ENCODE measurements around the gene BLTP2. TPM values are rescaled to one million over a fixed set of nuclear protein-coding genes. Genes with fewer than 3 reads are reported as not detected.

Gene BLTP2
- total RNA-seq, 4 donors from 2014 or later = 90.0 to 127 (median 98.2) TPM

GRCh38 chr17:28598389-28598788, 46.6 kb downstream of the BLTP2 start:
- H3K36me3 ChIP-seq = no peaks in the 10 kb centered on the region
- TF ChIP-seq EP300 (IDR thresholded peaks at IDR 0.05) (no peak), POLR2AphosphoS5 (IDR thresholded peaks at IDR 0.05) (no peak), CTCF (IDR thresholded peaks at IDR 0.05) (no peak), POLR2A (IDR thresholded peaks at IDR 0.05; ENCODE audit: low read depth) (no peak)
- H3K27me3 ChIP-seq = no peaks in the 10 kb centered on the region
- DNase-seq (ENCODE audit: extremely low spot score) = no peak
- peak overlapping the region; percentile 94 to 95 (median 94) for H3K27ac ChIP-seq (replicated peaks in 1 of 4)
- H3K4me1 ChIP-seq = peaks cover 13 to 20% (median 16%) of the 10 kb centered on the region in 4 donors
- H3K4me3 ChIP-seq = peak overlapping the region; percentile 63 to 73 (median 66)
- intact Hi-C loops (cut with DNase I) = loop anchor here (5.0 kb wide), 1 partner anchor 46 kb away; the partner anchor contains the start of gene UNC119
- H3K9me3 ChIP-seq = no peaks in the 10 kb centered on the region
- 6% methylated on average over 13 of the region's 17 CpGs for WGBS

GRCh38 chr17:28597606-28598383, 47.2 kb downstream of the BLTP2 start:
- WGBS = 50% methylated on average over 5 of the region's 5 CpGs
- no peaks in the 10 kb centered on the region for H3K9me3 ChIP-seq
- no peak for DNase-seq (ENCODE audit: extremely low spot score)
- intact Hi-C loops (cut with DNase I) = loop anchor here (5.0 kb wide), 1 partner anchor 45 kb away; the partner anchor contains the start of gene UNC119
- peaks cover 13 to 20% (median 16%) of the 10 kb centered on the region in 4 donors for H3K4me1 ChIP-seq
- H3K27ac ChIP-seq (replicated peaks in 1 of 4) = no peak overlapping the region
- no peak overlapping the region for H3K4me3 ChIP-seq
- TF ChIP-seq POLR2A (IDR thresholded peaks at IDR 0.05; ENCODE audit: low read depth) = no peak
- TF ChIP-seq POLR2AphosphoS5 (IDR thresholded peaks at IDR 0.05) = no peak
- TF ChIP-seq EP300 (IDR thresholded peaks at IDR 0.05) = no peak
- no peak for TF ChIP-seq CTCF (IDR thresholded peaks at IDR 0.05)
- H3K36me3 ChIP-seq = no peaks in the 10 kb centered on the region
- H3K27me3 ChIP-seq = no peaks in the 10 kb centered on the region

Other genes with a start within 250 kb of the BLTP2 start
- 1 to 10 TPM; 4.6 to 9.6 (median 7.4) TPM for gene SLC46A1, start 238.9 kb downstream of the BLTP2 start, total RNA-seq
- not detected for gene SLC13A2, start 171.5 kb downstream of the BLTP2 start, total RNA-seq
- not detected for gene FOXN1, start 138.8 kb downstream of the BLTP2 start, total RNA-seq
- gene UNC119, start 92.5 kb downstream of the BLTP2 start, total RNA-seq = 10 to 100 TPM; 16.1 to 36.3 (median 23.2) TPM
- gene PIGS, start 73.6 kb downstream of the BLTP2 start, total RNA-seq = 10 to 100 TPM; 41.9 to 55.5 (median 47.2) TPM
- gene ALDOC, start 68.3 kb downstream of the BLTP2 start, total RNA-seq = 10 to 100 TPM; 21.6 to 49.5 (median 27.5) TPM
- gene SPAG5, start 46.1 kb downstream of the BLTP2 start, total RNA-seq = 1 to 10 TPM in 1 of 4 donors, under 1 TPM in 3; 0.83 to 1.7 (median 0.97) TPM
- gene RSKR, start 31.0 kb downstream of the BLTP2 start, total RNA-seq = 1 to 10 TPM; 2.3 to 4.2 (median 4.1) TPM
- 10 to 100 TPM; 39.1 to 46.7 (median 42.6) TPM for gene SDF2, start 16.7 kb upstream of the BLTP2 start, total RNA-seq
- gene SUPT6H, start 17.0 kb upstream of the BLTP2 start, total RNA-seq = 10 to 100 TPM; 57.3 to 84.4 (median 71.1) TPM
- 1 to 10 TPM in 1 of 4 donors, under 1 TPM in 3; 0.50 to 2.1 (median 0.85) TPM for gene PROCA1, start 66.7 kb upstream of the BLTP2 start, total RNA-seq
- 100 to 1,000 TPM; 147 to 216 (median 202) TPM for gene RAB34, start 72.7 kb upstream of the BLTP2 start, total RNA-seq
- 100 to 1,000 TPM; 378 to 728 (median 558) TPM for gene RPL23A, start 74.8 kb upstream of the BLTP2 start, total RNA-seq
- 1 to 10 TPM in 3 of 4 donors, not detected in 1; 1.0 to 1.5 (median 1.3) TPM for gene TLCD1, start 81.1 kb upstream of the BLTP2 start, total RNA-seq
- 1 to 10 TPM in 3 of 4 donors, under 1 TPM in 1; 0.83 to 2.1 (median 1.6) TPM for gene NEK8, start 83.6 kb upstream of the BLTP2 start, total RNA-seq
- 10 to 100 TPM in 2 of 4 donors, 1 to 10 TPM in 2; 4.6 to 12.6 (median 10.6) TPM for gene TRAF4, start 98.9 kb upstream of the BLTP2 start, total RNA-seq
- 10 to 100 TPM; 15.9 to 48.1 (median 30.3) TPM for gene FAM222B, start 197.6 kb upstream of the BLTP2 start, total RNA-seq
- gene ERAL1, start 209.9 kb upstream of the BLTP2 start, total RNA-seq = 10 to 100 TPM; 24.5 to 38.0 (median 27.7) TPM